Stomach smooth muscle (tissue), 2 donors: ENCODE measurements around the gene TBCD.
A peak's percentile ranks its signal among the peaks of the same experiment; 100 is the strongest.
"Not testable (repeated sequence)": the region's sequence is repeated elsewhere in the genome, so short reads cannot be mapped to it uniquely, and the experiment has no call there.

Experiments
- H3K27ac ChIP-seq: one replicate; pipeline ENCODE4 v1.7.0; 2013; ENCODE audit warnings: mild to moderate bottlenecking, low read length, inconsistent platforms
- H3K27me3 ChIP-seq, 2 donors: one replicate each; pipeline ENCODE4 v1.7.0; 2013; ENCODE audit warnings: low read length in 2 of 2; ENCODE audit not compliant: insufficient read depth in 2 of 2, control insufficient read depth in 1 of 2
- H3K36me3 ChIP-seq, 2 donors: one replicate each; pipeline ENCODE4 v1.7.0; 2013; ENCODE audit warnings: low read length in 2 of 2; ENCODE audit not compliant: control insufficient read depth in 2 of 2, insufficient read depth in 2 of 2
- H3K4me1 ChIP-seq: one replicate; pipeline ENCODE4 v1.7.0; 2013; ENCODE audit warnings: low read length; ENCODE audit not compliant: control insufficient read depth, insufficient read depth
- H3K4me3 ChIP-seq, 2 donors: one replicate each; pipeline ENCODE4 v1.7.0; 2013; ENCODE audit warnings: low read length in 2 of 2
- H3K9ac ChIP-seq, 2 donors: one replicate each; pipeline ENCODE4 v1.7.0; 2013; ENCODE audit warnings: low read length in 2 of 2, mild to moderate bottlenecking in 1 of 2
- H3K9me3 ChIP-seq, 2 donors: one replicate each; pipeline ENCODE4 v1.7.0; 2013; ENCODE audit warnings: low read length in 2 of 2; ENCODE audit not compliant: control insufficient read depth in 2 of 2
- donor health status: healthy.
- donor health status: Pancreatic carcinoma.

Gene TBCD

GRCh38 chr17:82751171-82751570 lies 694 bp upstream of the TBCD start:
- H3K4me3 ChIP-seq: peak overlapping the region; percentile 53 to 67
- no peaks in the 10 kb centered on the region for H3K27me3 ChIP-seq
- H3K9ac ChIP-seq: peak overlapping the region in 1 of 2 donors; percentile 21
- peaks cover 0 to 3% of the 10 kb centered on the region in 2 donors for H3K36me3 ChIP-seq
- H3K4me1 ChIP-seq: peaks cover 12% of the 10 kb centered on the region
- no peaks in the 10 kb centered on the region for H3K9me3 ChIP-seq
- H3K27ac ChIP-seq: no peak overlapping the region

GRCh38 chr17:82752371-82753200 lies 721 bp downstream of the TBCD start:
- H3K9me3 ChIP-seq: no peaks in the 10 kb centered on the region
- H3K4me1 ChIP-seq: peaks cover 12% of the 10 kb centered on the region
- H3K9ac ChIP-seq: peak overlapping the region; percentile 8 to 55
- H3K27ac ChIP-seq: no peak overlapping the region
- peak overlapping the region; percentile 44 to 85 for H3K4me3 ChIP-seq
- H3K27me3 ChIP-seq: no peaks in the 10 kb centered on the region
- peaks cover 0 to 3% of the 10 kb centered on the region in 2 donors for H3K36me3 ChIP-seq

GRCh38 chr17:82753201-82753464 lies 1.3 kb downstream of the TBCD start:
- peaks cover 0 to 3% of the 10 kb centered on the region in 2 donors for H3K36me3 ChIP-seq
- H3K27ac ChIP-seq: no peak overlapping the region
- H3K9me3 ChIP-seq: no peaks in the 10 kb centered on the region
- peak overlapping the region in 1 of 2 donors; percentile 8 for H3K9ac ChIP-seq
- no peaks in the 10 kb centered on the region for H3K27me3 ChIP-seq
- peaks cover 12% of the 10 kb centered on the region for H3K4me1 ChIP-seq
- H3K4me3 ChIP-seq: peak overlapping the region; percentile 44 to 85

- H3K27ac ChIP-seq: no peak overlapping the region
- no peak overlapping the region for H3K4me3 ChIP-seq
- no peak overlapping the region for H3K9ac ChIP-seq
Measured at GRCh38 chr17:82754297-82755208, 2.7 kb downstream of the TBCD start.

GRCh38 chr17:82756166-82756565 lies 4.3 kb downstream of the TBCD start:
- H3K4me1 ChIP-seq: peaks cover 10% of the 10 kb centered on the region
- no peaks in the 10 kb centered on the region for H3K36me3 ChIP-seq
- no peak overlapping the region for H3K9ac ChIP-seq
- H3K27ac ChIP-seq: no peak overlapping the region
- H3K4me3 ChIP-seq: no peak overlapping the region
- no peaks in the 10 kb centered on the region for H3K27me3 ChIP-seq
- H3K9me3 ChIP-seq: no peaks in the 10 kb centered on the region

More at GRCh38 chr17:82754297-82755208, 2.7 kb downstream of the TBCD start:
- no peaks in the 10 kb centered on the region for H3K36me3 ChIP-seq
- H3K9me3 ChIP-seq: no peaks in the 10 kb centered on the region
- H3K27me3 ChIP-seq: no peaks in the 10 kb centered on the region
- H3K4me1 ChIP-seq: peaks cover 12% of the 10 kb centered on the region

GRCh38 chr17:82765371-82765770 lies 13.5 kb downstream of the TBCD start:
- H3K36me3 ChIP-seq: peaks cover 22 to 29% of the 10 kb centered on the region in 2 donors
- H3K4me3 ChIP-seq: no peak overlapping the region
- H3K27ac ChIP-seq: no peak overlapping the region
- no peaks in the 10 kb centered on the region for H3K27me3 ChIP-seq
- H3K4me1 ChIP-seq: no peaks in the 10 kb centered on the region
- no peak overlapping the region for H3K9ac ChIP-seq
- no peaks in the 10 kb centered on the region for H3K9me3 ChIP-seq

- H3K27ac ChIP-seq: no peak overlapping the region
- H3K36me3 ChIP-seq: peaks cover 21 to 31% of the 10 kb centered on the region in 2 donors
- H3K9ac ChIP-seq: no peak overlapping the region
- H3K9me3 ChIP-seq: no peaks in the 10 kb centered on the region
- no peak overlapping the region for H3K4me3 ChIP-seq
- H3K4me1 ChIP-seq: no peaks in the 10 kb centered on the region
- H3K27me3 ChIP-seq: no peaks in the 10 kb centered on the region
Measured at GRCh38 chr17:82767041-82767754, 15.3 kb downstream of the TBCD start.

- H3K4me1 ChIP-seq: no peaks in the 10 kb centered on the region
- peaks cover 28 to 36% of the 10 kb centered on the region in 2 donors for H3K36me3 ChIP-seq
- no peaks in the 10 kb centered on the region for H3K27me3 ChIP-seq
- no peaks in the 10 kb centered on the region for H3K9me3 ChIP-seq
- H3K4me3 ChIP-seq: no peak overlapping the region
- H3K27ac ChIP-seq: no peak overlapping the region
- no peak overlapping the region for H3K9ac ChIP-seq
Measured at GRCh38 chr17:82769041-82769440, 17.2 kb downstream of the TBCD start.

GRCh38 chr17:82772026-82772425 lies 20.2 kb downstream of the TBCD start:
- H3K9ac ChIP-seq: no peak overlapping the region
- H3K9me3 ChIP-seq: no peaks in the 10 kb centered on the region
- H3K4me1 ChIP-seq: peaks cover 6% of the 10 kb centered on the region
- no peaks in the 10 kb centered on the region for H3K27me3 ChIP-seq
- peaks cover 28 to 35% of the 10 kb centered on the region in 2 donors for H3K36me3 ChIP-seq
- no peak overlapping the region for H3K27ac ChIP-seq
- H3K4me3 ChIP-seq: no peak overlapping the region

- H3K9ac ChIP-seq, H3K9me3 ChIP-seq, H3K4me1 ChIP-seq, H3K27me3 ChIP-seq, H3K27ac ChIP-seq: not testable (repeated sequence)
- Histone ChIP-seq H3K36me3 (peaks cover 14 to 20% of the 10 kb centered on the region in 2 donors), H3K4me3 (peak overlapping the region in 1 of 2 donors; percentile 59)
Measured at GRCh38 chr17:82774456-82774855, 22.6 kb downstream of the TBCD start.
